ENCODE data around the gene PPARD.

PPARD gene

DNA sequence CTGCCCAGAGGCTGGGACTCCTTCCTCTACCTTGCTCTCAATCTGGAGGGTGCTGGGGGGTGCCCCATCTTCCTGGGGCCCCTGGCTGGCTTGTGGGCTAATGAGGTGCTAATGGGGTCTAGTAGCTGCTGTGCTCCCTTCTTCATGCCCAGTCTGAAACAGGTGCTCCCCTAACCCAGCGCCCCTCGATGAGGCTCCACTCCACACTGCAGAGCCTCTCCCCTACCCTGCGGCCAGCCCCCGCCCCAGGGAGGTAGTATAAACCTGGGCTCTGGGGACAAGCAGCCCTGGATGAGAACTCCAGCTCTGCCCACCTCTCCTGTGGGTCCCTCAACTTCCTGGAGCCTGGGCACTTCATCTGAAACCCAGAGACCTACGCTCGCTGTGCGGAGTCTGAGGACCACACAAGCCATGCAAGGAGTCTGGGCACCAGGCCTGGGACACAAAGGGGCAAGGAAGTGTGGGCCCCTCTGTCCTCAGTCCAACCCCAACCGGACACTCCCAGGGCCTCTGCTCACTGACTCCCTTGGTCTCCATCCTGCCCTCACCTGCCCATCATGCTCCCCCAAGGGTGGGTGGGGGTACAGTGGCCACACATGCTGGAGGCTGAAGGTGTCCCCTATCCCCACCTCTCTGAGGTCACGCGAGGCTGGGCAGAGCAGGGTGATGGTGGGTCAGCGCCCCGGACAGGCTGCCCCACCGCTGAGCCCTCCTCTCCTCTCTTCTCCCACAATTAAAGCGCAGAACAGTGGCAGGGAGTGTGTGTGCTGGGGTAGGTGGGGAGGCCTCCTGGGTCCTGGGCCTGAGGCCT lies 132.0 kb downstream of the PPARD start:
- no peak for DNase-seq

DNA sequence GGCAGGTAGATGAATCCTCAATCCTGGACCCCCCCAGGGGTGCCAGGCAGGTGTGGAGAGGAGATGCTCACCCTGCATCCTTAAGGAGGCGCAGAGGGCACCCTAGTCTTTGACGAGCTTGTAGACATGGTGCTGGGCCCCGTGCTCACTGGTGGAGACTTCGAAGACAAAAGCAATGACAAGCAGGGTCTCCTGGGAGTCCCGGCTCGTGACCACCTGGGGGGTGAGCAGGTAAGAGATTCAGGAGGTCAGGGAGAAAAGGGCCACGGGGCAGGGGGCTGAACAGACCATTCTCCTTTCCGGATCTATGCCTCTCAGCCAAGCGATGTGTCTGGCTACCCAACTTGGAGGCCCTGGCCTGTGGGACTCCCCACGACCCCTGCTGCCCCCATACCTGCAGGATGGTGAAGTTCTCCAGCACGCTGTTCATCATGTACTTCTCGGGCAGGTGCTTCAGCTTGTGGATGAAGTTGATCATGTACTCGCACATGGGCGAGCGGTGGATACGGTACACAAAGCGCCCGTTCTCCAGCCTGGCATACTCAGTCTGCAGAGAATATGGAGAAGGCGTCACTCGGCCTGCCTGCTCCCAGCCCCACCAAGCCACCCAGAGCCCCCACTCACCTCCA lies 132.7 kb downstream of the PPARD start:
- DNase-seq = no peak

DNA sequence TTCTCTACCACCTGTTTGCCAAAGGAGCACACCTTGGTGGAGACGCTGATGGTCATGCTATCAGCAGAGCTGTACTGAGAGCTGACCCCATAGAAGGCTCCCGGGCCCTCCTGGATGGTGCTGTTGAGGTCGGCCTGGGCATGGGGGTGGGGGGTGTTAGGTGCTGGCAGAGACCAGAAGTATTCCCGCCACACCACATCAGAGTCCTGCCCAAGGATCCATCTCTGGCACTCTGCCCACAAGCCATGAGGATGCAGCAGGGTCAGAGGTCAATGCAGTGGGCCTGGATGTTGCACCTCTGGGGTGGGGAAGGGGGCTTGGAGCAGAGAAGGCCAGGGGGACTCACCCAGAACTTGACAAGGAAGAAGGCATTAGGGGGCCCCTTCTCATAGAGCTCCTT lies 133.2 kb downstream of the PPARD start:
- no peak for DNase-seq

DNA sequence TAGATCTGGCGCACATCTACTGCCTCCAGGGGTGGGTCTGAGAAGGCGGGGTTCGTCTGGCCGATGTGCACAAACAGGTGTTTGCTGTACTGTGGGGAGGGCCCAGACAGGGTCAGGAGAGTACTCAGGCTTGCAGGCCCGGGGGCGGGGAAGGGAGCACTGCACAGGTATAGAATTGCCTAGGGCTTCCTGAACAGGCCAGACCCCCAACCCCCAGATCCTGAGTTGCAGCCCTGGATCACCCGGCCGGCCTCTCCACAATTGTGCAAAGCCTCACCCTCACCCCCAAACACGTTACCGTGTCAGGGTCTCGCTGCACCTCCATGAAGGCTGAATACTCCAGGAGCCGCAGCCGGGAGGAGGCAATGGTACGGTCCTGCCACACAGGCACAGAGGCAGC lies 133.6 kb downstream of the PPARD start:
- DNase-seq = no peak

DNA sequence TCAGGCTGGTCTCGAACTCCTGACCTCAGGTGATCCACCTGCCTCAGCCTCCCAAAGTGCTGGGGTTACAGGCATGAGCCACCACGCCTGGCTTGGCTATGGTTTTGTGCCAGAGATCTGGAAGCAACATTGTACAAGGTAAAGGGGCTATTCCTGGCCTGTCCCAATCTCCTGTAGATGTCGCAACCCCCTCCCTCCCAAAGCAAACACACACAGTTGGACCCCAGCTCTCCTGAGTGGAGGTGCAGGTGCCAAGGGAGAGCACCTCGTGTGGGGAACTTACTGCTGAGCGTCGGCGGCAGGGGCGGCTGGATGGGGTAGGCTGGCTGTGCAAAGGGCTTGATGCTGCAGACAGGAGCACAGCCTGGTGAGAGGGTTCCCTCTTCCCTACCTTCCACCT lies 134.7 kb downstream of the PPARD start:
- no peak for DNase-seq

Measured in DMS53 (cell line).